Breast epithelium (tissue), 4 donors: ENCODE measurements around the gene YWHAH. TPM values are rescaled to one million over a fixed set of nuclear protein-coding genes. Genes with fewer than 3 reads are reported as not detected.

Experiments
- DNase-seq, 2 donors: peaks; one replicate each; pipeline ENCODE4 v3.0.0-alpha.2; 2019; ENCODE audit warnings: low spot score in 2 of 2
- H3K27ac ChIP-seq, 2 donors: fragments of 200-600 bp; sonication (generic) in 1 of 2; one replicate each; pipeline ENCODE4 v1.5.1; 2016 to 2019; ENCODE audit warnings: mild to moderate bottlenecking in 1 of 2
- H3K27me3 ChIP-seq, 2 donors: fragments of 200-600 bp; sonication (generic) in 1 of 2; one replicate each; pipeline versions ENCODE4 v1.5.1 to v1.6.0; 2017 to 2019; ENCODE audit warnings: control low read depth in 1 of 2, mild to moderate bottlenecking in 1 of 2
- H3K36me3 ChIP-seq: fragments of 200-600 bp; one replicate; pipeline ENCODE4 v1.5.1; 2019
- H3K4me1 ChIP-seq, 2 donors: fragments of 200-600 bp; sonication (generic); one replicate each; pipeline ENCODE4 v1.5.1; 2016 to 2019; ENCODE audit warnings: control low read depth in 1 of 2
- H3K4me3 ChIP-seq, 3 donors: fragments of 200-600 bp; sonication (generic); 1 replicate in 2 of 3; 2 replicates in 1 of 3; pipeline ENCODE4 v1.5.1; 2016 to 2019; ENCODE audit warnings: mild to moderate bottlenecking in 3 of 3, moderate library complexity in 2 of 3
- H3K9me3 ChIP-seq, 2 donors: fragments of 200-600 bp; sonication (generic) in 1 of 2; one replicate each; pipeline ENCODE4 v1.5.1; 2016 to 2019; ENCODE audit warnings: control low read depth in 1 of 2
- POLR2A ChIP-seq: fragments of 450-650 bp; IDR thresholded peaks from one replicate; pipeline ENCODE4 v1.6.1; 2016; ENCODE audit warnings: antibody characterized with exemption, mild to moderate bottlenecking, moderate library complexity
- POLR2AphosphoS5 ChIP-seq, 3 donors: sonication (generic); formaldehyde crosslinking; IDR thresholded peaks; one replicate each; pipeline ENCODE4 v1.6.1; 2017; ENCODE audit warnings: antibody characterized with exemption in 3 of 3
- intact Hi-C: fragments of 100-400 bp; cut with DNase I; formaldehyde crosslinking; loops from one replicate; pipeline ENCODE4 v1.15.1; 2023; ENCODE audit warnings: low total_unique reads
- total RNA-seq, 3 donors: library from RNA; depleted of rRNA; stranded (reverse); fragments of >200 nt; gene quantifications; one replicate each; pipeline ENCODE4 v1.1.0, GENCODE V29; 2016
- TF ChIP-seq, protein P1 (sequence below), 3 donors: fragments of 450-650 bp; IDR thresholded peaks; one replicate each; pipeline ENCODE4 v1.5.1; 2016 to 2017; ENCODE audit warnings: antibody characterized with exemption in 3 of 3, mild to moderate bottlenecking in 3 of 3, moderate library complexity in 3 of 3

Gene YWHAH
- total RNA-seq, 3 donors from 2014 or later: 58.7 to 94.3 (median 85.9) TPM

DNA sequence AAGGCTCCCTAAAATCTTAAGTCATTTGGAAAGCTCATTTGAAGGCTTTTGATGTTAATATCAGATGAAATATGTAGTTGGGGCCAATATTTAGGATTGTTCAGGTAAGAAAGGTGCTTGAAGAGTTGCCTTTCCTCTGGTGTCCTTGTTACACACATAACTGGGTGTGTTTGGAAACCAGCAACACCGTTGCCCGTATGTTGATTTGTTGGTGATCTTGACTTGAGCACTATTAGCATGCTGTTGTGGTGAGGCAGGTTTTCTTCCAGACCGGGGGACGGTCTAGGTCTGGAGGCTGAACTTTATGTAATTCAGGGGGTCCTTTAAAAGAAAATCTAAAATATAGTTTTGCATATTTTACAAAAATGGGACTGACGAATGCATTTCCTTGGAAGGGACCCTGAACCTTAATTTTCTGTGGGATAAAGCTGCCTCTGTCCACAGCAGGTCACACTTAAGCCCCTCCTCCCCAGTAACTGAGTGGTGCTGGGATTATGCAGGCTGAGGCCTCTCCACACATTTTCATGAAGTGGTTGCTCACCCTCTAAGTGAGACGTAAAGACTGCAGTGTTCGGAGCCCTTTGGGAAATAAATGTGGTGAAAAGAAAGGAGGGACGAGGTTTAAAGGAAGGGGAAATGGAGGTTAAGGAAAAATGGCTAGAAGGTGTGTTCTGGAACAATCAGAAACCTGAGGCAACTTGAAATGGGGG lies 1.8 kb downstream of the YWHAH start:
- DNase-seq: no peak
- peaks cover 4 to 13% of the 10 kb centered on the region in 2 donors for H3K4me1 ChIP-seq
- TF ChIP-seq, protein P1, sequence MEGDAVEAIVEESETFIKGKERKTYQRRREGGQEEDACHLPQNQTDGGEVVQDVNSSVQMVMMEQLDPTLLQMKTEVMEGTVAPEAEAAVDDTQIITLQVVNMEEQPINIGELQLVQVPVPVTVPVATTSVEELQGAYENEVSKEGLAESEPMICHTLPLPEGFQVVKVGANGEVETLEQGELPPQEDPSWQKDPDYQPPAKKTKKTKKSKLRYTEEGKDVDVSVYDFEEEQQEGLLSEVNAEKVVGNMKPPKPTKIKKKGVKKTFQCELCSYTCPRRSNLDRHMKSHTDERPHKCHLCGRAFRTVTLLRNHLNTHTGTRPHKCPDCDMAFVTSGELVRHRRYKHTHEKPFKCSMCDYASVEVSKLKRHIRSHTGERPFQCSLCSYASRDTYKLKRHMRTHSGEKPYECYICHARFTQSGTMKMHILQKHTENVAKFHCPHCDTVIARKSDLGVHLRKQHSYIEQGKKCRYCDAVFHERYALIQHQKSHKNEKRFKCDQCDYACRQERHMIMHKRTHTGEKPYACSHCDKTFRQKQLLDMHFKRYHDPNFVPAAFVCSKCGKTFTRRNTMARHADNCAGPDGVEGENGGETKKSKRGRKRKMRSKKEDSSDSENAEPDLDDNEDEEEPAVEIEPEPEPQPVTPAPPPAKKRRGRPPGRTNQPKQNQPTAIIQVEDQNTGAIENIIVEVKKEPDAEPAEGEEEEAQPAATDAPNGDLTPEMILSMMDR (IDR thresholded peaks at IDR 0.05): no peak
- TF ChIP-seq POLR2A (no peak), POLR2AphosphoS5 (IDR thresholded peaks at IDR 0.05) (no peak)

DNA sequence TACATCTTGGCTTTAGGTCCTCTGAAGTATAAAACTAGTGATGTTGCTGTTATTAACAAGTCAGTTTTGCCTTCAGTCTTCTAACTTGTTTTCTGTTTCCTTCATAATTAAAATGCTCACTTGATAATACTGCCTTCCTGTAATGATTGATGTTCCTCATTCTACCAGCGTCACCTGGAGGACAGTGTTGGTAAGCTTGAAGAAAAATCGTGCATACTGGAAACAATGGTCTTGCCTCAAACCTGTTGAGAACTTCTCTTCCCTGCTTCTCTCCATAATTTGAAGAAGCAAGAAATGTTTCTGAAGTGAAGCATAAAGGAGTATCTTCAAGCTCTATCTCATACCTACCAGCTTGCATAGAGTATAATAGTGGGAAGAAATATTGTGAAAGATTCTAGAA lies 3.0 kb downstream of the YWHAH start:
- no peak overlapping the region for H3K4me3 ChIP-seq
- no peaks in the 10 kb centered on the region for H3K9me3 ChIP-seq
- H3K36me3 ChIP-seq: no peaks in the 10 kb centered on the region
- intact Hi-C loops: no loop called here
- peaks cover 4 to 23% of the 10 kb centered on the region in 2 donors for H3K4me1 ChIP-seq
- no peak for DNase-seq
- H3K27ac ChIP-seq: peak overlapping the region in 1 of 2 donors; percentile 96
- no peaks in the 10 kb centered on the region for H3K27me3 ChIP-seq
- TF ChIP-seq POLR2A: no peak
- no peak for TF ChIP-seq POLR2AphosphoS5 (IDR thresholded peaks at IDR 0.05)
- TF ChIP-seq, protein P1 (IDR thresholded peaks at IDR 0.05): peak in 2 of 3 donors; percentile 38 to 49

More for the DNA sequence above, 1.8 kb downstream of the YWHAH start:
- peak overlapping the region; percentile 78 to 100 (median 94) for H3K4me3 ChIP-seq
- intact Hi-C loops: no loop called here
- H3K27ac ChIP-seq: peak overlapping the region; percentile 96 to 100
- no peaks in the 10 kb centered on the region for H3K9me3 ChIP-seq
- H3K27me3 ChIP-seq: no peaks in the 10 kb centered on the region
- H3K36me3 ChIP-seq: no peaks in the 10 kb centered on the region

DNA sequence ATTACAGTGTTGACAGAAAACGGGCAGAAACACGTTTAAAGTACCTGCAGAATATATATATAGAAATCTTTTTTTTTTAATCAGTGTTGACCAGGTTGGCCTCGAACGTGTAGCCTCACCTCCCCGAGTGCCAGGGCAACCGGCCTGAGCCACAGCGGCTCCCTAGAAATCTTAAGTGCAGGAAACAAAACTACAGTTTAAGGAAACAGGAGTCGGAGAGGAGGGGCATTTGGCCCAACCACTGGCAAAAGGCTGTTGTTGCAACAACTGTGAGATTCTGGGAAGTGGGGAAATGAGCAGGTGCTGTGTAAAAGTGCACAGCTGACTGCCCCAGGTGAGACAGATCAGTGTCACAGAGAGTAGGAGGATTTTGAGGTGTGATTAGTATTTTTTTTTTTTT lies 3.7 kb downstream of the YWHAH start:
- TF ChIP-seq POLR2AphosphoS5 (IDR thresholded peaks at IDR 0.05): peak in 1 of 3 donors; percentile 18
- TF ChIP-seq, protein P1 (IDR thresholded peaks at IDR 0.05): no peak
- no peak for TF ChIP-seq POLR2A
- Histone ChIP-seq H3K9me3 (no peaks in the 10 kb centered on the region), H3K36me3 (no peaks in the 10 kb centered on the region), H3K4me3 (no peak overlapping the region), H3K27me3 (no peaks in the 10 kb centered on the region), H3K27ac (peak overlapping the region in 1 of 2 donors; percentile 96), H3K4me1 (peaks cover 4 to 25% of the 10 kb centered on the region in 2 donors)
- DNase-seq: no peak
- intact Hi-C loops: no loop called here

DNA sequence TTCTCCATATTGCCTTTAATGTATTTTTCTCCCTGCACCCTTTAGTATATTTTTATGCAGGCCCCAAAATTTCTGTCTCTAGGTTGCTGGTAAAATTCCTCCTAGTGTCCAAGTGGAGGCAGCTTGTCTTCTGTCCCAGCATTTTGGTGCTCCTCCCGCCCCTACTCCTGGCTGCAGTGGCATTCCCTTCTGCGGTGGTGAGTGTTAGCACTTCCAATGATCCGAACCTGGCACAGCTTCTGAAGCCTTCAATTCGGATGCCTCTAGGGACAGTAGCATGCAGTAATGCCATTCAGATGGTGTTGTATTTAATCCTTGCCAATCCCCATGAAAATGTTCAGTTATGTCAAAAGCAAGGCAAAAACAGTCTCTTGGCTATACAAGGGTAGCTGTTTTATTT lies 5.9 kb downstream of the YWHAH start:
- no peak for DNase-seq
- Histone ChIP-seq H3K27ac (peak overlapping the region; percentile 52 to 74), H3K36me3 (no peaks in the 10 kb centered on the region), H3K9me3 (no peaks in the 10 kb centered on the region), H3K27me3 (no peaks in the 10 kb centered on the region), H3K4me3 (no peak overlapping the region), H3K4me1 (peaks cover 4 to 31% of the 10 kb centered on the region in 2 donors)
- TF ChIP-seq POLR2AphosphoS5 (IDR thresholded peaks at IDR 0.05) (no peak), POLR2A (no peak)
- TF ChIP-seq, protein P1 (IDR thresholded peaks at IDR 0.05): no peak
- intact Hi-C loops: no loop called here
